GM12878 (cell line): ENCODE measurements around the gene ATP1B1. TPM values are rescaled to one million over a fixed set of nuclear protein-coding genes. Genes with fewer than 3 reads are reported as not detected.

Experiments used
- ATAC-seq: fragments of 200-7000 bp; cut with Tn5 transposase; 3 replicates; pipeline ENCODE4 v1.9.1; 2020; ENCODE audit warnings: mild to moderate bottlenecking, moderate library complexity
- BruUV-seq: library from RNA; stranded (reverse); fragments of 400-500 nt; replicated peaks from 2 replicates; lab custom pipeline; 2021; lab: Mats Ljungman, UMichigan
- CTCF ChIA-PET: fragments of 300-600 bp; sonication (Branson Sonifier 250); formaldehyde crosslinking; extraction: SDS; loops from one replicate; lab custom pipeline; 2021; ENCODE audit warnings: inconsistent platforms; lab: Yijun Ruan, JAX
- POLR2A ChIA-PET: fragments of 350-600 bp; formaldehyde crosslinking; extraction: SDS; loops from one replicate; lab custom pipeline; 2021; ENCODE audit warnings: inconsistent platforms; lab: Charles Lee
- RAD21 ChIA-PET: fragments of 300-600 bp; sonication (Branson Sonifier 250); formaldehyde crosslinking; loops from one replicate; lab custom pipeline; 2023; ENCODE audit warnings: antibody characterized with exemption; ENCODE audit not compliant: unreplicated experiment; lab: Charles Lee
- SMC1A ChIA-PET: fragments of 300-600 bp; sonication (Branson Sonifier 250); formaldehyde crosslinking; loops from one replicate; lab custom pipeline; 2023; ENCODE audit not compliant: unreplicated experiment, uncharacterized antibody; lab: Charles Lee
- DNase-seq: peaks from one replicate; pipeline ENCODE4 v3.0.0-alpha.2; 2011; ENCODE audit warnings: low read depth, low spot score
- FAIRE-seq: peaks from 3 replicates; lab custom pipeline; 2011; peaks lifted over from hg19 to GRCh38; lab: Jason Lieb, UNC
- H2AFZ ChIP-seq: 2 replicates; pipeline ENCODE4 v1.6.0; 2011; ENCODE audit warnings: low read depth, low read length, control low read depth; ENCODE audit not compliant: control insufficient read depth
- H3K27ac ChIP-seq: 2 replicates; pipeline ENCODE4 v1.5.1; 2011; ENCODE audit warnings: control low read depth; ENCODE audit not compliant: control insufficient read depth, insufficient read depth
- H3K27me3 ChIP-seq, 2 experiments: replicated peaks in 1 of 2; 2 replicates each; pipeline versions ENCODE4 v1.6.0 to v1.6.1; 2011; ENCODE audit warnings: low read length in 1 of 2; ENCODE audit not compliant: control insufficient read depth in 2 of 2, insufficient read depth in 2 of 2
- H3K36me3 ChIP-seq, 2 experiments: 2 replicates each; pipeline ENCODE4 v1.5.1; 2011; ENCODE audit warnings: low read length in 1 of 2; ENCODE audit not compliant: control insufficient read depth in 2 of 2, insufficient read depth in 2 of 2
- H3K4me1 ChIP-seq: 2 replicates; pipeline ENCODE4 v1.6.1; 2011; ENCODE audit warnings: mild to moderate bottlenecking, low read length, moderate library complexity, mixed read lengths; ENCODE audit not compliant: control insufficient read depth, insufficient read depth
- H3K4me2 ChIP-seq: 2 replicates; pipeline ENCODE4 v1.6.0; 2011; ENCODE audit warnings: control low read depth; ENCODE audit not compliant: control insufficient read depth, insufficient read depth
- H3K4me3 ChIP-seq: fragments of 200-600 bp; sonication (generic); 2 replicates; pipeline ENCODE4 v1.5.1; 2016
- H3K79me2 ChIP-seq: 2 replicates; pipeline ENCODE4 v1.6.0; 2011; ENCODE audit warnings: low read length; ENCODE audit not compliant: control insufficient read depth, insufficient read depth
- H3K9ac ChIP-seq: 2 replicates; pipeline ENCODE4 v1.8.0; 2011; ENCODE audit warnings: low read length, control low read depth, mixed read lengths; ENCODE audit not compliant: control insufficient read depth, insufficient read depth
- H3K9me3 ChIP-seq: replicated peaks from 3 replicates; pipeline ENCODE4 v1.5.1; 2011; ENCODE audit warnings: mild to moderate bottlenecking, low read length; ENCODE audit not compliant: control insufficient read depth, insufficient read depth
- H4K20me1 ChIP-seq: 2 replicates; pipeline ENCODE4 v1.6.0; 2011; ENCODE audit not compliant: control insufficient read depth, insufficient read depth
- CBX3 ChIP-seq: fragments of 200-600 bp; sonication (generic); IDR thresholded peaks from 2 replicates; pipeline ENCODE4 v1.6.1; 2016; ENCODE audit warnings: low read depth, borderline replicate concordance
- CREB1 ChIP-seq: IDR thresholded peaks from 2 replicates; pipeline ENCODE4 v1.6.1; 2012; ENCODE audit warnings: low read depth, mild to moderate bottlenecking, inconsistent platforms
- MTA2 ChIP-seq: fragments of 450-650 bp; IDR thresholded peaks from 2 replicates; pipeline ENCODE4 v1.6.1; 2016; ENCODE audit warnings: low read depth, mild to moderate bottlenecking, moderate library complexity
- MTA3 ChIP-seq: IDR thresholded peaks from 2 replicates; pipeline ENCODE4 v1.6.1; 2012; ENCODE audit warnings: low read length, inconsistent platforms, borderline replicate concordance
- RB1 ChIP-seq: fragments of 450-650 bp; formaldehyde crosslinking; IDR thresholded peaks from 2 replicates; pipeline ENCODE4 v1.6.1; 2017; ENCODE audit warnings: mild to moderate bottlenecking, borderline replicate concordance
- RELB ChIP-seq: fragments of 450-650 bp; IDR thresholded peaks from 2 replicates; pipeline ENCODE4 v1.6.1; 2017; ENCODE audit warnings: low read depth, mild to moderate bottlenecking, moderate library complexity
- SMAD1 ChIP-seq: fragments of 450-650 bp; IDR thresholded peaks from 2 replicates; pipeline ENCODE4 v1.6.1; 2018; ENCODE audit warnings: mild to moderate bottlenecking, low read depth; ENCODE audit not compliant: partially characterized antibody
- SUZ12 ChIP-seq: fragments of 200-600 bp; sonication (generic); IDR thresholded peaks from one replicate; pipeline ENCODE4 v1.6.1; 2018; ENCODE audit warnings: antibody characterized with exemption, mild to moderate bottlenecking; ENCODE audit not compliant: unreplicated experiment
- ZBTB4 ChIP-seq: fragments of 450-650 bp; formaldehyde crosslinking; IDR thresholded peaks from 2 replicates; pipeline ENCODE4 v1.4.0; 2022; ENCODE audit warnings: mild to moderate bottlenecking, moderate library complexity
- WGBS: methylation state at CpG from one replicate; pipeline ENCODE4 v1.1.6; 2016; ENCODE audit warnings: low lambda C conversion rate; ENCODE audit not compliant: insufficient replicate concordance, insufficient coverage; ENCODE audit errors: missing lambda C conversion rate; 5-methylcytosine and 5-hydroxymethylcytosine counted together
- in situ Hi-C: fragments of 300-500 bp; cut with MboI; formaldehyde crosslinking; loops from 9 replicates; pipeline ENCODE4 v1.14.3; 2018; ENCODE audit warnings: mixed read lengths
- intact Hi-C: fragments of 100-400 bp; cut with micrococcal nuclease; formaldehyde crosslinking; loops from one replicate; pipeline ENCODE4 v1.14.2; 2022; ENCODE audit not compliant: unreplicated experiment
- polyA plus RNA-seq, 11 experiments: library from polyadenylated mRNA; depleted of rRNA in 4 of 11; unstranded in 6 of 11; stranded (reverse) in 5 of 11; fragments of >200 nt; fragmentation: Nextera tagmentation in 4 of 11; fragmentation: Illumina TruSeq in 1 of 11; extraction: Ambion mirVana in 4 of 11; extraction: Trizol in 1 of 11; gene quantifications; 1 replicate in 1 of 11; 2 replicates in 10 of 11; pipeline versions ENCODE4 v1.2.1 to v1.2.3, GENCODE V29; 2011 to 2016; ENCODE audit warnings: inconsistent platforms in 2 of 11, missing spikeins in 2 of 11, low read depth in 1 of 11
- total RNA-seq, 4 experiments: library from RNA; depleted of rRNA in 3 of 4; stranded (reverse); fragments of >200 nt in 3 of 4; fragmentation: Illumina TruSeq in 1 of 4; extraction: Trizol in 1 of 4; gene quantifications; 2 replicates each; pipeline versions ENCODE4 v1.2.1 to v1.2.3, GENCODE V29; 2013 to 2021

The ATP1B1 gene
- total and polyA plus RNA-seq, 10 of the 15 experiments (the other 5 are each of a cell fraction or from before 2014, with no cell fraction given), result 0.84 to 14.0 (median 1.4) TPM

- SMC1A ChIA-PET, result interaction anchor here (0.6 to 15.1 kb wide), 37 partner anchors 11 to 1841 kb away, joined by 3 to 188 read pairs (median 5); no protein-coding TSS in a partner anchor
- ATAC-seq, result no peak
- peaks cover 3% of the 10 kb centered on the region; the same call in 1 of the 2 replicates for H3K4me1 ChIP-seq
- peak overlapping the region; percentile 66; the same call in 1 of the 2 replicates for H2AFZ ChIP-seq
- H3K27me3 ChIP-seq, result peaks cover 2 to 6% of the 10 kb centered on the region in 2 experiments; a peak in 2 of 4 replicates
- H3K9me3 ChIP-seq, result no peaks in the 10 kb centered on the region
- RAD21 ChIA-PET, result interaction anchor here (0.9 to 6.8 kb wide), 24 partner anchors 9 to 765 kb away, joined by 3 to 135 read pairs (median 6); no protein-coding TSS in a partner anchor
- CTCF ChIA-PET, result interaction anchor here (0.6 to 9.6 kb wide), 21 partner anchors 11 to 765 kb away, joined by 3 to 100 read pairs (median 7); no protein-coding TSS in a partner anchor
- in situ Hi-C loops, result no loop called here
- H3K27ac ChIP-seq, result no peak overlapping the region
- 39% methylated on average over 6 of the region's 9 CpGs for WGBS
- H3K79me2 ChIP-seq, result peaks cover 12% of the 10 kb centered on the region
- POLR2A ChIA-PET, result interaction anchor here (0.5 to 7.1 kb wide), 12 partner anchors 9 to 443 kb away, joined by 3 to 69 read pairs (median 3); no protein-coding TSS in a partner anchor
- no peak for DNase-seq
- FAIRE-seq, result no peak
- H3K4me2 ChIP-seq, result peak overlapping the region; percentile 85
- peak overlapping the region; percentile 86 for H3K4me3 ChIP-seq
- BruUV-seq, result TSS peak; percentile 44
- peak overlapping the region; percentile 14; the same call in 1 of the 2 replicates for H3K9ac ChIP-seq
- 0 out of 2 replicates have a peak, but pooled peaks have one; percentile 6 for TF ChIP-seq RELB
- TF ChIP-seq SUZ12, result no peak
- TF ChIP-seq ZBTB4 (CRISPR knock-in tag), result no peak
- TF ChIP-seq CREB1, result peak; percentile 46; the same call in 1 of the 2 replicates
- no peak for TF ChIP-seq SMAD1
- no peak for TF ChIP-seq RB1
- no peak for TF ChIP-seq CBX3
- no peak for TF ChIP-seq MTA3
- 0 out of 2 replicates have a peak, but pooled peaks have one; percentile 11 for TF ChIP-seq MTA2
- TF ChIP-seq, all 136 proteins: peak for 3
- peaks cover 0 to 4% of the 10 kb centered on the region in 2 experiments; a peak in 1 of 4 replicates for H3K36me3 ChIP-seq
- no peaks in the 10 kb centered on the region for H4K20me1 ChIP-seq
- intact Hi-C loops, result loop anchor here (2.0 to 5.0 kb wide), 6 partner anchors 60 to 505 kb away; no protein-coding TSS in a partner anchor
These were observed 1.2 kb downstream of the ATP1B1 start for GRCh38 chr1:169107603-169108208.
